Cardiac muscle cell (in vitro differentiated cells and primary cell): ENCODE measurements around the gene RGR. TPM values are rescaled to one million over a fixed set of nuclear protein-coding genes. Genes with fewer than 3 reads are reported as not detected.
"Not testable (repeated sequence)": the region's sequence is repeated elsewhere in the genome, so short reads cannot be mapped to it uniquely, and the experiment has no call there.

Experiments
- DNase-seq, 2 donors: peaks; one replicate each; pipeline versions ENCODE4 v3.0.0 to v3.0.0-alpha.2; 2010 to 2017; ENCODE audit warnings: low read depth in 1 of 2, low spot score in 1 of 2
- H3K27ac ChIP-seq: fragments of 200-600 bp; sonication (generic); 2 replicates; pipeline ENCODE4 v1.5.1; 2016
- H3K27me3 ChIP-seq: fragments of 200-600 bp; sonication (generic); 2 replicates; pipeline ENCODE4 v1.6.0; 2016; ENCODE audit warnings: control low read depth
- H3K36me3 ChIP-seq: fragments of 200-600 bp; sonication (generic); 2 replicates; pipeline ENCODE4 v1.5.1; 2016; ENCODE audit warnings: control low read depth
- H3K4me1 ChIP-seq: fragments of 200-600 bp; sonication (generic); 2 replicates; pipeline ENCODE4 v1.8.1; 2017; ENCODE audit warnings: low read depth, mild to moderate bottlenecking, mixed run types
- H3K4me3 ChIP-seq: fragments of 200-600 bp; sonication (generic); 2 replicates; pipeline ENCODE4 v1.5.1; 2016; ENCODE audit warnings: mild to moderate bottlenecking
- H3K9me3 ChIP-seq: fragments of 200-600 bp; sonication (generic); 2 replicates; pipeline ENCODE4 v1.5.1; 2017; ENCODE audit warnings: low read depth, mild to moderate bottlenecking, control low read depth
- polyA plus RNA-seq: library from polyadenylated mRNA; unstranded; fragments of >200 nt; fragmentation: Nextera tagmentation; extraction: Ambion mirVana; gene quantifications from 2 replicates; pipeline ENCODE4 v1.2.1, GENCODE V29; 2016
- total RNA-seq: library from RNA; depleted of rRNA; stranded (reverse); fragments of >200 nt; gene quantifications from 2 replicates; pipeline ENCODE4 v1.2.3, GENCODE V29; 2016
- TF ChIP-seq, protein P1 (sequence below): IDR thresholded peaks from 2 replicates; pipeline ENCODE4 v1.5.1; 2012; ENCODE audit warnings: low read depth, mild to moderate bottlenecking, low read length

The RGR gene
- total and polyA plus RNA-seq, 2 experiments from 2014 or later: not detected

DNA sequence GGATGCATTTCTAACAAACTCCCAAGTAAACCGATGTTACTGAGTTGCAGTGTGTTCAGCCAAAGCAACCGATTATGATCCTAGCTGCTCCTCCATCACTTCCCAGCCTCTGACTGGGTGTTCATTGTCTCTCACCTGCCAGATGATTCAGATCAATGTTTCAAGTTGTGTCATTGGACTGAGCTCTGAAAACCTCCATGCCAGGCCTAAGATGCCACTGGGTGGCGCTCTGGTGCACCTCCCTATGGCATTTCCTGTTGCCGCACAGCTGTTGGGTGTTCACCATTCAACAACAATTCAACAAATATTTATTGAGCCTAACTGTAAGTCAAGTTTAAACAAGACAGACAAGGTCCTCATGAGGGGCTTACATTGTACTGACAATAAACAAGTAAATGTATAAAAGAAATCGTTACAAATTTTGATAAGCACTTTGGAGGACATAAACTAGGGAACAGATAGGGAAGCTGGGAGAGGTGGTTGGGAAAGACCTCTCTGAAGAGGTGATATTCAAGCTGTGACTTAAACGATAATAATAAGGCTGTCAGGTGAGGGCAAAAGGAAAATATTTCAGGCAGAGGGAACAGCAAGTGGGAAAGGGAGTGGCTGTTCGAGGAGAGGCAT is 22.8 kb downstream of the RGR start:
- H3K4me3 ChIP-seq: no peak overlapping the region
- peak; percentile 12 to 51 for DNase-seq
- no peaks in the 10 kb centered on the region for H3K36me3 ChIP-seq
- no peaks in the 10 kb centered on the region for H3K4me1 ChIP-seq
- no peaks in the 10 kb centered on the region for H3K9me3 ChIP-seq
- TF ChIP-seq, protein P1, sequence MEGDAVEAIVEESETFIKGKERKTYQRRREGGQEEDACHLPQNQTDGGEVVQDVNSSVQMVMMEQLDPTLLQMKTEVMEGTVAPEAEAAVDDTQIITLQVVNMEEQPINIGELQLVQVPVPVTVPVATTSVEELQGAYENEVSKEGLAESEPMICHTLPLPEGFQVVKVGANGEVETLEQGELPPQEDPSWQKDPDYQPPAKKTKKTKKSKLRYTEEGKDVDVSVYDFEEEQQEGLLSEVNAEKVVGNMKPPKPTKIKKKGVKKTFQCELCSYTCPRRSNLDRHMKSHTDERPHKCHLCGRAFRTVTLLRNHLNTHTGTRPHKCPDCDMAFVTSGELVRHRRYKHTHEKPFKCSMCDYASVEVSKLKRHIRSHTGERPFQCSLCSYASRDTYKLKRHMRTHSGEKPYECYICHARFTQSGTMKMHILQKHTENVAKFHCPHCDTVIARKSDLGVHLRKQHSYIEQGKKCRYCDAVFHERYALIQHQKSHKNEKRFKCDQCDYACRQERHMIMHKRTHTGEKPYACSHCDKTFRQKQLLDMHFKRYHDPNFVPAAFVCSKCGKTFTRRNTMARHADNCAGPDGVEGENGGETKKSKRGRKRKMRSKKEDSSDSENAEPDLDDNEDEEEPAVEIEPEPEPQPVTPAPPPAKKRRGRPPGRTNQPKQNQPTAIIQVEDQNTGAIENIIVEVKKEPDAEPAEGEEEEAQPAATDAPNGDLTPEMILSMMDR: peak; percentile 72
- no peak overlapping the region for H3K27ac ChIP-seq
- no peaks in the 10 kb centered on the region for H3K27me3 ChIP-seq

DNA sequence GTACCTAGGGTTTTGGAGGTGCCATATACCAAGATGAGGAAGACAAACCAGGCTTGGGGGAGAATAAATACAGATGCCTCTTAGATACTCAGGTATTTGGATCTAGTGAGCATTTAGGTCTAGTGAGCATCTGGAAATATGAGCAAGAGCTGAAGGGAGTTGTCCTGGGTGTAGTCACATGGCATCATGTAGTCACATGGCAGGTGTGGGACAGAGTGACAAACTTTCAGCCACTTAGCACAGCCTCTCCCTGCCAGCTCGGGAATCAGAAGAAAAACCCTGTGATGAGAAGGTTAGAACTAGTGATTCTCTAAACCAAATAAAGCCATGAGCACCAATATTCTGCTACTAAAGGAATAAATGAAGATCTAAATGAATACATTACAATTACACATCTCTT is 24.3 kb downstream of the RGR start:
- TF ChIP-seq, protein P1: no peak
- Histone ChIP-seq H3K9me3 (no peaks in the 10 kb centered on the region), H3K27ac (no peak overlapping the region), H3K27me3 (no peaks in the 10 kb centered on the region), H3K36me3 (no peaks in the 10 kb centered on the region), H3K4me3 (no peak overlapping the region), H3K4me1 (no peaks in the 10 kb centered on the region)
- DNase-seq: no peak

DNA sequence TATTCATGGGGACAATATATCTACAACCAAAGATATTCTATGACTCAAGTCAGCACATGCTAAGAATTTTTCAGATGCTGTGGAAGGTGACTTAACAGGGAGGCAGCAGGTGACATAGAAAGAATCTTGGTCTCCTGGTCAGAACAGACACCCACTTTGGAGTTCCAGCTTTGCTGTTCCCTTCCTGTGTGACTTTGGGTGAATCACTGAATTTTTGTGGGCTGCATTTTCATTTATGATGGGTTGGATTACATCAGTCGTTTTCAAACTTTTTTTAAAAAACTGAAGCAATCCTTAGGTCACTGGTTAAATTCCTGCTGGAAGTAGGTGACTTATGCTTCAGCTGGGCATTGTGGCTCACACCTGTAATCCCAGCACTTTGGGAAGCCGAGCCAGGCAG is 24.9 kb downstream of the RGR start:
- Histone ChIP-seq H3K4me1 (no peaks in the 10 kb centered on the region), H3K4me3 (no peak overlapping the region), H3K27me3 (no peaks in the 10 kb centered on the region), H3K9me3 (no peaks in the 10 kb centered on the region), H3K36me3 (no peaks in the 10 kb centered on the region), H3K27ac (no peak overlapping the region)
- TF ChIP-seq, protein P1: no peak
- peak in 1 of 2 donors; percentile 36 for DNase-seq

DNA sequence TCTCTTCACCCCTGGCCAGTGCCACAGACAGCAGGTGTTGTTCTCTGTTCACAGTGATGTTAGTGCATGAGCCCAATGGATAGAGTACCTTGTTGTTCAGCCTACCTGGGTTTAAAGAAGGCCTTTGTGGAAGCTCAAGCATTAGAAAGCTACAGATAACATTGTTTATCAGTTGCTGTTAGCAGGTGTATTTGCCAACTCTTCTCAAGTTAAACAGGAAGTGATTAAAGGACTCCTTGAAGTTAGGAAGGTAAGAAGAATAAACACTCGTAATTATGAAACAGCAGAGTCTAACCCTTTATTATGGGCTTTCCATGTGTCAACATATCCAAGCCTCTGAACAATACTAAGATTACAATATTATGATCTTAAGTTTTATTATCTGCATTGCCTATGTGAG is 25.9 kb downstream of the RGR start:
- no peak for DNase-seq
- Histone ChIP-seq H3K27me3 (no peaks in the 10 kb centered on the region), H3K36me3 (no peaks in the 10 kb centered on the region), H3K4me3 (no peak overlapping the region), H3K9me3 (no peaks in the 10 kb centered on the region), H3K27ac (no peak overlapping the region), H3K4me1 (no peaks in the 10 kb centered on the region)
- TF ChIP-seq, protein P1: no peak

DNA sequence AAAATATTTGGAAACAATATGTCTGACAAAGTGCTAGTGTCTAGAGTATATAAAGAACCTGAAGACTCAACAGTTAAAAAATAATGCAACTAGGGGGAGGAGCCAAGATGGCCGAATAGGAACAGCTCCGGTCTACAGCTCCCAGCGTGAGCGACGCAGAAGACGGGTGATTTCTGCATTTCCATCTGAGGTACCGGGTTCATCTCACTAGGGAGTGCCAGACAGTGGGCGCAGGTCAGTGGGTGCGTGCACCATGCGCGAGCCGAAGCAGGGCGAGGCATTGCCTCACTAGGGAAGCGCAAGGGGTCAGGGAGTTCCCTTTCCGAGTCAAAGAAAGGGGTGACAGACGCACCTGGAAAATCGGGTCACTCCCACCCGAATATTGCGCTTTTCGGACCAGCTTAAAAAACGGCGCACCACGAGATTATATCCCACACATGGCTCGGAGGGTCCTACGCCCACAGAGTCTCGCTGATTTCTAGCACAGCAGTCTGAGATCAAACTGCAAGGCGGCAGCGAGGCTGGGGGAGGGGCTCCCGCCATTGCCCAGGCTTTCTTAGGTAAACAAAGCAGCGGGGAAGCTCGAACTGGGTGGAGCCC is 35.1 kb downstream of the RGR start:
- peak overlapping the region; percentile 13 for H3K4me3 ChIP-seq
- DNase-seq, H3K9me3 ChIP-seq, H3K36me3 ChIP-seq, H3K27ac ChIP-seq, H3K4me1 ChIP-seq, H3K27me3 ChIP-seq: not testable (repeated sequence)

DNA sequence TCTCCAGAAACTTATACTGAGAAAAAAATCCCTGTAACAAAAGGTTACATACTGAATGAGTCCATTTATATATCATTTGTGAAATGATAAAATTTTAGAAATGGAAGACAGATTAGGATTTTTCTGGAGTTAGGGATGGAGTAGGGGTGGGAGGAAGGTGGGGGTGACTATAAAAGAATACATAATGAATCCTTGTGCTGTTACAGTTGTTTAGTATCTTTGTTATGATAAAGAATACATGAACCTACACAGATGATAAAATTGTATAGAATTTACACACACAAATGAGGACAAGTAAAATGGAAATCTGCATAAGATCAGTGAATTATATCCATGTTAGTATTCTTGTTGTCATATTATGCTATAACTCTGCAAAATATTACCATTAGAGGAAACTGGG is 41.8 kb downstream of the RGR start:
- Histone ChIP-seq H3K9me3 (no peaks in the 10 kb centered on the region), H3K27ac (no peak overlapping the region), H3K4me1 (no peaks in the 10 kb centered on the region), H3K27me3 (no peaks in the 10 kb centered on the region), H3K4me3 (no peak overlapping the region), H3K36me3 (no peaks in the 10 kb centered on the region)
- DNase-seq: no peak
- TF ChIP-seq, protein P1: no peak
